Measurements from ENCODE around the gene RAI1. TPM values are rescaled to one million over a fixed set of nuclear protein-coding genes. Genes with fewer than 3 reads are reported as not detected.

Gene RAI1
- total and polyA plus RNA-seq, 9 donors, result 1.5 to 57.7 (median 35.3) TPM

- 42 to 56% (median 52%) methylated on average over 3 of the region's 3 CpGs for WGBS, 3 donors
- DNase-seq, result peak in 1 of 5 donors; percentile 43
- no peaks in the 10 kb centered on the region for H3K36me3 ChIP-seq
- intact Hi-C loops (cut with DNase I), result loop anchor here in 1 of 4 donors (5.0 kb wide), 1 partner anchor 44 kb away; no protein-coding TSS in a partner anchor
- no peaks in the 10 kb centered on the region for H3K27me3 ChIP-seq
- H3K4me3 ChIP-seq, result no peak overlapping the region
- H3K27ac ChIP-seq, result peak overlapping the region in 1 of 2 donors; percentile 19
- H3K4me1 ChIP-seq (ENCODE audit: insufficient read depth), result peaks cover 4% of the 10 kb centered on the region
- TF ChIP-seq CTCF (IDR thresholded peaks at IDR 0.05), result no peak
- no peak for TF ChIP-seq EP300 (IDR thresholded peaks at IDR 0.05)
- TF ChIP-seq POLR2A (IDR thresholded peaks at IDR 0.05), result no peak
- H3K9me3 ChIP-seq, result no peaks in the 10 kb centered on the region
Measured at GRCh38 chr17:17855976-17856375, 174.7 kb downstream of the RAI1 start.

- Histone ChIP-seq H3K27me3 (no peaks in the 10 kb centered on the region), H3K4me1 (ENCODE audit: insufficient read depth) (peaks cover 4% of the 10 kb centered on the region), H3K36me3 (no peaks in the 10 kb centered on the region), H3K27ac (no peak overlapping the region), H3K9me3 (no peaks in the 10 kb centered on the region), H3K4me3 (no peak overlapping the region)
- DNase-seq, result no peak
- intact Hi-C loops (cut with DNase I), result loop anchor here in 1 of 4 donors (5.0 kb wide), 1 partner anchor 44 kb away; no protein-coding TSS in a partner anchor
- TF ChIP-seq CTCF (IDR thresholded peaks at IDR 0.05), result no peak
- TF ChIP-seq EP300 (IDR thresholded peaks at IDR 0.05), result no peak
- TF ChIP-seq POLR2A (IDR thresholded peaks at IDR 0.05), result no peak
- WGBS, 3 donors, result 86 to 94% (median 88%) methylated on average over 2 of the region's 2 CpGs
Measured at GRCh38 chr17:17856386-17856785, 175.1 kb downstream of the RAI1 start.

GRCh38 chr17:17857496-17857895 lies 176.2 kb downstream of the RAI1 start:
- Histone ChIP-seq H3K27ac (no peak overlapping the region), H3K36me3 (no peaks in the 10 kb centered on the region), H3K27me3 (no peaks in the 10 kb centered on the region), H3K4me3 (no peak overlapping the region), H3K9me3 (no peaks in the 10 kb centered on the region), H3K4me1 (ENCODE audit: insufficient read depth) (peaks cover 4% of the 10 kb centered on the region)
- intact Hi-C loops (cut with DNase I), result loop anchor here in 1 of 4 donors (5.0 kb wide), 1 partner anchor 45 kb away; no protein-coding TSS in a partner anchor
- 88 to 96% (median 92%) methylated on average over 4 of the region's 4 CpGs for WGBS, 3 donors
- TF ChIP-seq POLR2A (IDR thresholded peaks at IDR 0.05), result no peak
- TF ChIP-seq EP300 (IDR thresholded peaks at IDR 0.05), result no peak
- TF ChIP-seq CTCF (IDR thresholded peaks at IDR 0.05), result no peak
- no peak for DNase-seq

GRCh38 chr17:17859909-17860765 lies 178.9 kb downstream of the RAI1 start:
- no peaks in the 10 kb centered on the region for H3K9me3 ChIP-seq
- 39 to 48% (median 43%) methylated on average over 9 of the region's 9 CpGs for WGBS, 3 donors
- H3K36me3 ChIP-seq, result no peaks in the 10 kb centered on the region
- H3K27me3 ChIP-seq, result no peaks in the 10 kb centered on the region
- H3K4me1 ChIP-seq (ENCODE audit: insufficient read depth), result peaks cover 4% of the 10 kb centered on the region
- H3K4me3 ChIP-seq, result no peak overlapping the region
- H3K27ac ChIP-seq, result no peak overlapping the region
- TF ChIP-seq POLR2A (IDR thresholded peaks at IDR 0.05), result no peak
- TF ChIP-seq EP300 (IDR thresholded peaks at IDR 0.05), result no peak
- TF ChIP-seq CTCF (IDR thresholded peaks at IDR 0.05), result peak; percentile 93 to 96 (median 96)
- intact Hi-C loops (cut with DNase I), result loop anchor here (2.0 to 10.0 kb wide), 6 partner anchors 47 to 179 kb away; partner anchors contain the start of genes RAI1 (in 3 of the 4), ATPAF2 (in 1 of the 4) and GID4 (in 1 of the 4)
- DNase-seq, result peak; percentile 66 to 79 (median 77)

Measured in ovary (tissue), 9 donors.